GM19467 (cell line): ENCODE data around the gene CNOT1.
"Not testable (repeated sequence)": the region's sequence is repeated elsewhere in the genome, so short reads cannot be mapped to it uniquely, and the experiment has no call there.

Experiments
- ATAC-seq: cut with Tn5 transposase; IDR thresholded peaks from one replicate; pipeline ENCODE4 v1.9.1; 2021; ENCODE audit warnings: mild to moderate bottlenecking, moderate library complexity; ENCODE audit not compliant: unreplicated experiment

Gene CNOT1

DNA sequence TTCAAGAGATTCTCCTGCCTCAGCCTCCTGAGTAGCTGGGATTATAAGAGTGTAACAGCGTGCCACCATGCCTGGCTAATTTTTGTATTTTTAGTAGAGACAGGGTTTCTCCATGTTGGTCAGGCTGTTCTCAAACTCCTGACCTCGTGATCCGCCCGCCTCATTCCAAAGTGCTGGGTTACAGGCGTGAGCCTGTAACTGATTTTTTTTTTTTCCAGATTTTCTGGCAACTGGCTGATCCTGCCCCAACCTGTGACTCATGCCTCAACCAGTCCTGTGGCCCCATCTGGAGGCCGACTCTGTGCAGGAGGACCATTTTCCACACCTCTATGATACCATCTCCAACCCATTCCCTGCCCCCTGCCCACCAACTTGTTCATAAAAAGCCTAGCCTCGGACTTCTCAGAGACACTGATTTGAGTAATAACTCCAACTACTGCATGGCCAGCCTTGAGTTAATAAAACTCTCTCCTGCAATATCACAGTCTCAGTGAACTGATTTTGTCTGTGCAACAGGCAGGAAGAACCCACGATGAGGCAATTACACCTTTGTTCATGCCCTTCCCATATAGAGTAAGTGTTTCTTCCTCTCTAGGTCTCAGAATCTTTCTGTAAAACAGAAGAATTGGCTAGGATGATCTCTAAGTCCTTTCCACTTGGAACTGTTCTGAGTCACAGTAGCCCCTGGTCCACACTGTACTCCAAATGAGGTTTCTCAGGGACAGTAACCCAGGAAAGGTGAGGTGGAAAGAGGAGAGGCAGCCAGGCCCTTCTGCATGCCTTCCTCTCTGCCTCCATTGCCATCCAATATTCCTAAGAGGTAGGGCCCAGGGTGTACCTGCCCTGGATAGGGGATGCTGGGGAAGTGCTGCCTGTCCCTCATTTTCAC lies 8.8 kb upstream of the CNOT1 start:
- ATAC-seq, result no peak

- ATAC-seq, result not testable (repeated sequence)
These were observed 7.4 kb upstream of the CNOT1 start for GRCh38 chr16:58637021-58637420.

GRCh38 chr16:58636466-58636865 lies 6.8 kb upstream of the CNOT1 start:
- no peak for ATAC-seq

DNA sequence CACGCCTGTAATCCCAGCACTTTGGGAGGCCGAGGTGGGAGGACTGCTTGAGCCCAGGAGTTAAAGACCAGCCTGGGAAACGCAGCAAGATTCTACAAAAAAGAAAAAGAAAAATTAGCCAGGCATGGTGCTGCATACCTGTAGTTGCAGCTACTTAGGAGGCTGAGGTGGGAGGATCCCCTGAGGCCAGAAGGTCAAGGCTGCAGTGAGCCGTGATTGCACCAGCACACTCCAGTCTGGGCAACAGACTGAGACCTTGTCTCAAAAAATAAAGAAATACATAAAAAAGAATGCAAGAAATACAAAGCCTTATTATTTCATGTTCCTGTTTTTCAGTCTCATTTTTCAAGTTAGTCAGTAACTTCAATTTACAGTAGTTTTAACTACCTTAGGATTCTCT lies 5.9 kb upstream of the CNOT1 start:
- ATAC-seq, result no peak

DNA sequence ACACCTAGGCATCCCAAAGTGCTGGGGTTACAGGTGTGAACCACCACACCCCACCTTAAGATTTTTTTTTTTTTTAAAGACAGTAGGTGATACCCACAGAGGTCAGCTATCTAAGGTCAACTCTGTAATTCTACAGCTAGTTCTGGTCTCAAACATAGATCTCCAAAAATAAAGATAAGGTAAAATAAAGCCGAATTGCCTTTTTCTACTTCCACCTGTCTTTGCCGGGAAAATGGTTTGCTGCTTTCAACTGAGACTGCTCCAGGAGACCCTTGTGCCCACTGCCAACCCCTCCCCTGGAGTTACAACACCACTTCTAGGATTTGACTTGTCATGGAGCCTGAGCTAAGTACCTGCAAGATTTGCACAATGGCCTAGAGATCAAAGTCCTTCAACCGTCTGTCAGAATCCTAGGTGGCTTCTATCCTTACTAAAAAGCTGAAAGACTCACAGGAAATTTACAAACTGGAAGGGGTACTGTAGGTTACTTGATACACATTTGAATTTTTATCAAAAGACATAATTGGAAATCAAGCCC lies 4.7 kb upstream of the CNOT1 start:
- ATAC-seq, result no peak

DNA sequence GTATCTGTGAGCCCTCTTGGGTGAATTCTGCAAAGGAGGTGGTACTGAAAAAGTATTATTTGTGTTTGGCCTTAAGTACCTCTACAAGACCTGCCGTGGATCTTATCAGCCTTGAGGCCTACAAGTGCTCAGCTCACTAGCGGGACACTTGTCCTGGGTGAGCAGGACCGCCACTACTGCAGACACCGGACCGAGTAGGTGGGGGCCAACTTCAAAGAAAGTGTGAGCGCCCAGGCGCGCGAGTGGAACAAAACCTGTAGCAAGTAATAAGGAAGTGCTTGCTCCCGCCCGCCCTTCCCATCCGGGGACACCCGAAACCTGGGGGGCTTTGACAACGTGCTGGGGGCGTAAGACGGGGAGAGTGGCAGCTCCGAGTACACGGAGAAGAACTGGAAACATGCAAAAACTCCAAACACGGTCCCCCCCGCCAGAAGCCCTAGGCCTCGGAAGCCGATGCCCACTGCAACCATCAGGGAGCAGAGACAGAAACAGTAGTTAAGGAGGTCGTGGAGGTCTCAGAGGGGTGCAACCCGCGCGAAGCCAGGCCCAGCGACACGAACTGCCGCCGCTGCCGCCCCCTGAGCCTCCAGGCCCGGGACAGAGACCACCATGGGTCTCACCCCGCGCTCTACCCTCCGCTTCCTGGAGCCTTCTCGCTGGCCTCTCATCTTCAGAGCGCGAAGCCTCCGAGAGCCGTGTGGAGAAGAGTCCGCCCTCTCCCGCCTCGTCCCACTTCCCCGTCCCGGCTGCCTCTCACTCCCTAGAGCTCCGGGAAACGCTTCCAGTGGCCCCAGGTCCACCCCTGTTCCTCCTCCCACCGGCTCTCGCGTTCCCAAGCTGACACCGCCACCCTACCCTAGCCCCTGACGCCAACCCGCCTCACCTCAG lies 537 bp downstream of the CNOT1 start:
- no peak for ATAC-seq

DNA sequence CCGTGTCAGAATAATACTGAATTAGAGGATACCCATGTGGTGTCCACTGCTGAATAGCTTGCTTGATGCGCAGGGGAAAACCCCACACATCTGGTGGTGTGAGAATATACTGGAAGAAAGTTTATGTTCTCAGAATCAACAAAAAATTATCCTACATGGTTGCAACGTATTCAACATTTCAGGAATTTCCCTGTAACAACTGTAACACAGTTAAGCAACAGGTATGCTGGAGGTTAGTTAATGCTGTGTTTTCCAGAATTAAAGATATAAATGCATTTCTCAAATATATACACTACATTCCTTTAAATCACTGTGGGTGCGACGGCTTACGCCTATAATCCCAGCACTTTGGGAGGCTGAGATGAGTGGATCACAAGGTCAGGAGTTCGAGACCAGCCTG lies 5.4 kb downstream of the CNOT1 start:
- ATAC-seq, result no peak

- no peak for ATAC-seq
These were observed 9.2 kb downstream of the CNOT1 start for GRCh38 chr16:58620396-58620795.

- no peak for ATAC-seq
These were observed 14.3 kb downstream of the CNOT1 start for GRCh38 chr16:58615280-58615679.

DNA sequence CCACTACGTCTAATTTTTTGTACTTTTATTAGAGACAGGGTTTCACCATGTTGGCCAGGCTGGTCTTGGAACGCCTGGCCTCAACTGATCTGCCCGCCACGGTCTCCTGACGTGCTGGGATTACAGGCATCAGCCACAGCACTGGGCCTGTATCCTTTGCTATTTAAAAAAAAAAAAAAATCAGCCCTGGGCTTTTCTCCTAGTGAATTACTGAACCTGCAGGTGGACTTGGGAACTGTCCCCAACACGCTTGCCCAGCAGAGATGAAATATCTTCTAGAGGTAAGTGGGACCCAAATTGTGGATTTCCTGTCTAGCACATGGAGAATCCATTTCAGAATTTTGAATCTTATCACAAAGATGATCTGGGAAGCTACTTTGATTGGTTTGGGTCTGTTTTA lies 14.8 kb downstream of the CNOT1 start:
- no peak for ATAC-seq

DNA sequence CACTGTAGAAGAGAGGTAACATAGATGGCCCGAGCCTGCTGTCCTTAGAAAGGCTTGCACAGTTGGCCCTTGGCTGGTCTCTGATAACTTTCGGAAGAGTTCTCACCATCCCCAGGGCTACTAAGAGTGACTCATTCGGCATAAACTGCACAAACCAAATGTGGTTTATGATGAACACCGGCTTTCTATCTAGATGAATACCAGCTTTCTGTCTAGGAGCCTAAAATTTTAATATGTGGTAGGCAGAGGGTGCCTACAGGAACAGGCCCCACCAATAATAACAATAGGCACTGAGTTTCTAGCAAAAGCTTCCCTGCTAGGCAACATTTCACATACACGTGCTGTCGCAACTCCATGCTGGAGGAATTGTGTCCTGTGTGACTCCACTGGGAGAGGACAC lies 15.4 kb downstream of the CNOT1 start:
- no peak for ATAC-seq

- not testable (repeated sequence) for ATAC-seq
These were observed 16.7 kb downstream of the CNOT1 start for GRCh38 chr16:58612965-58613364.

- no peak for ATAC-seq
These were observed 21.0 kb downstream of the CNOT1 start for GRCh38 chr16:58608601-58609136.

- no peak for ATAC-seq
These were observed 24.1 kb downstream of the CNOT1 start for GRCh38 chr16:58605562-58605961.

- ATAC-seq, result no peak
These were observed 38.5 kb downstream of the CNOT1 start for GRCh38 chr16:58591083-58591482.

DNA sequence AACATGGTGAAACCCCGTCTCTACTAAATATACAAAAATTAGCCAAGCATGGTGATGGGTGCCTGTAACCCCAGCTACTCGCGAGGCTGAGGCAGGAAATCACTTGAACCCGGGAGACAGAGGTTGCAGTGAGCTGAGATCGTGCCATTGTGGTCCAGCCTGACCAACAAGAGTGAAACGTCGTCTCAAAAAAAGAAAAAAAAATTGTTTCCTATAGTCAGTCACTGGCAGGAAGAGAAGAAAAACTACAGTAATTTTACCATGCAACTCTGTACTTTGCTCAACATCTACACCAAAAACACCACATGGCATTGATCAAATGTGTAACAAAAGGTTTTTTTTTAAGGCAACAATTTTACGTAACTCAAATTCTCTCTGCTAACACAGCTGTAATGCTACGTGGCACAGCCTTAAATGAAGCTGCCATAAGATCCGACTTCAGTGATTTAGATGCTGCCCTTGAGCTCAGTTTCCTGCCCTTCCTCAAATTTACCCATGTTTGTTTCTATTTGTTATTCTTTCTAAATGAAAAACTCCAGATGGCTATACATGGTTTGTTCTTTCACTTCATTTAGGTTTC lies 40.2 kb downstream of the CNOT1 start:
- no peak for ATAC-seq

DNA sequence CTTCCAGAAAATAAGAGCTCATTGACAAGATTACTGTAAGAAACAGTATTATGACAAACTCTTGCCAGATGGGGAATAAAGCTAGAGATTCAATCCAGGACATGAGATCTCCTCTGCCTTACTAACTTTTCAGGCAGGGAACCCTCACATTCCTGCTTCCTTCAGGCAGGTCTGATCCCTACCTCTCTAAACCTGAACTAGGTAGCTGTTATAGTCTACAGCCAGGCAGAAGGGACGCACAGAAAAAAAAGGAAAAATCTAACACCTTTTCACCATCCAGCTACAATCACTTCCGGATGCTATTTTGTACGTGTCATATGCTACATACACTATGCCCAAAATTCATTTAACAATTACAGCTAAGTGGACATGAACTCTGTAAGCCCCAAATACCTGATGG lies 41.2 kb downstream of the CNOT1 start:
- ATAC-seq, result no peak

DNA sequence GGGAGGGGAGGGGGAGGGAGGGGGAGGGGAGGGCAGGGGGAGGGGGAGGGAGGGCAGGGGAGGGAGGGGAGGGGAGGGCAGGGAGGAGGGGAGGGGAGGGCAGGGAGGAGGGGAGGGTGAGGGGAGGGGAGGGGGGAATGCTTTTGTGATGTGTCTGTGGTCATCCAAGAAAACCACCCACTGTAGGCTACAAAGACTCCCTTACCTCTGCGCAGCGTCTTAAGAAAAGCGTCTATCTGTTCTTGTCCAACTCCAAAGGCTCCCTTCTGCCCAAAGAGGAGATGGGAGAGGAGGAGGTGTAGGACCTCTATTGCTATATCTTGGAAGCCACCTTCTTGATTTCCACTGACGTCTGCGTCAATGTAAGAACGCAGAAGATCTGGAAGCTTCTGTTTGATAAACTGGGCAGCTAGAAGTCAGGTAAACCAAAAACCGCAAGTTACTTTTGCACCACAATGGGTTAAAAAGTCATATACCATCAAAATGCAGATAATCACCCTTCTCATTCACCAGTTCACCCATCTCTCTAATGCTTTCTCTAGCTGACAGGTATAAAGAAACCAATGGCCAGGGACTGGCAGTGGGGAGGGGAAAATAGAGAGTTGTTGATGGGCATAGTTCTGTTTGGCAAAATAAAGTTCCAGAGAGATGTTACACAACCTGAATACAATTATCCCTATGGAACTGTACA lies 43.1 kb downstream of the CNOT1 start:
- no peak for ATAC-seq

GRCh38 chr16:58584831-58585505 lies 44.7 kb downstream of the CNOT1 start:
- no peak for ATAC-seq
